Naive thymus-derived CD4-positive, alpha-beta T cell (primary cell): ENCODE results near the gene CELA3A. TPM values are rescaled to one million over a fixed set of nuclear protein-coding genes. Genes with fewer than 3 reads are reported as not detected.
"Not testable (repeated sequence)": the region's sequence is repeated elsewhere in the genome, so short reads cannot be mapped to it uniquely, and the experiment has no call there.

Experiments
- ATAC-seq: fragments of 150-1000 bp; cut with Tn5 transposase; 2 replicates; pipeline ENCODE4 v1.10.0; 2021; ENCODE audit warnings: mild to moderate bottlenecking, moderate library complexity
- CTCF ChIA-PET: fragments of 350-600 bp; sonication (Branson Sonifier 250); formaldehyde crosslinking; loops from one replicate; lab custom pipeline; 2021; ENCODE audit warnings: antibody characterized with exemption; lab: Charles Lee
- POLR2A ChIA-PET: fragments of 350-600 bp; sonication (Branson Sonifier 250); formaldehyde crosslinking; loops from one replicate; lab custom pipeline; 2021; ENCODE audit warnings: antibody characterized with exemption, inconsistent platforms; lab: Charles Lee
- DNase-seq, 9 donors: peaks; one replicate each; pipeline versions ENCODE4 v3.0.0 to v3.0.0-alpha.2; 2020 to 2022; ENCODE audit warnings: mixed read lengths in 1 of 9
- H3K27ac ChIP-seq: one replicate; pipeline ENCODE4 v1.7.0; 2013; ENCODE audit warnings: mild to moderate bottlenecking, low read depth, low read length, moderate library complexity
- H3K27me3 ChIP-seq, 2 donors: one replicate each; pipeline ENCODE4 v1.7.0; 2013; ENCODE audit warnings: low read length in 2 of 2, mild to moderate bottlenecking in 2 of 2, moderate library complexity in 2 of 2; ENCODE audit not compliant: control insufficient read depth in 2 of 2, insufficient read depth in 2 of 2
- H3K36me3 ChIP-seq, 3 experiments: 1 replicate in 2 of 3; 2 replicates in 1 of 3; pipeline ENCODE4 v1.7.0; 2013; ENCODE audit warnings: low read length in 3 of 3, mild to moderate bottlenecking in 3 of 3, moderate library complexity in 1 of 3; ENCODE audit not compliant: insufficient read depth in 3 of 3, control insufficient read depth in 2 of 3
- H3K4me1 ChIP-seq, 2 donors: one replicate each; pipeline ENCODE4 v1.7.0; 2013; ENCODE audit warnings: low read length in 2 of 2, mild to moderate bottlenecking in 2 of 2, moderate library complexity in 1 of 2; ENCODE audit not compliant: control insufficient read depth in 2 of 2, insufficient read depth in 2 of 2
- H3K4me3 ChIP-seq: 2 replicates; pipeline ENCODE4 v1.7.0; 2013; ENCODE audit warnings: mild to moderate bottlenecking, low read length
- H3K9me3 ChIP-seq, 3 experiments: 1 replicate in 2 of 3; 2 replicates in 1 of 3; pipeline ENCODE4 v1.7.0; 2013; ENCODE audit warnings: low read length in 3 of 3; ENCODE audit not compliant: control insufficient read depth in 2 of 3
- H3K27ac Mint-ChIP-seq, 9 donors: one replicate each; pipeline ENCODE4 v1.8.0; 2020 to 2022; ENCODE audit warnings: mixed read lengths in 9 of 9, mild to moderate bottlenecking in 8 of 9, moderate library complexity in 5 of 9, inconsistent platforms in 2 of 9
- H3K27me3 Mint-ChIP-seq, 5 donors: one replicate each; pipeline ENCODE4 v1.8.0; 2021 to 2022; ENCODE audit warnings: mixed read lengths in 5 of 5, mild to moderate bottlenecking in 1 of 5
- H3K36me3 Mint-ChIP-seq, 5 donors: one replicate each; pipeline ENCODE4 v1.8.0; 2020 to 2022; ENCODE audit warnings: mixed read lengths in 5 of 5, mild to moderate bottlenecking in 3 of 5, inconsistent platforms in 1 of 5
- H3K4me1 Mint-ChIP-seq, 7 donors: one replicate each; pipeline ENCODE4 v1.8.0; 2020 to 2022; ENCODE audit warnings: mixed read lengths in 7 of 7, mild to moderate bottlenecking in 3 of 7, inconsistent platforms in 1 of 7
- H3K4me3 Mint-ChIP-seq, 10 donors: one replicate each; pipeline ENCODE4 v1.8.0; 2020 to 2022; ENCODE audit warnings: mild to moderate bottlenecking in 10 of 10, mixed read lengths in 10 of 10, moderate library complexity in 6 of 10, inconsistent platforms in 2 of 10
- H3K9me3 Mint-ChIP-seq, 11 donors: one replicate each; pipeline ENCODE4 v1.8.0; 2020 to 2022; ENCODE audit warnings: mixed read lengths in 11 of 11, mild to moderate bottlenecking in 4 of 11, inconsistent platforms in 1 of 11, moderate library complexity in 1 of 11
- intact Hi-C, 2 donors: fragments of 100-400 bp; cut with micrococcal nuclease; formaldehyde crosslinking; loops; one replicate each; pipeline ENCODE4 v1.15.1; 2023
- polyA plus RNA-seq, 2 donors: library from polyadenylated mRNA; unstranded; fragments of 300-500 nt; fragmentation: Illumina TruSeq; gene quantifications; one replicate each; pipeline ENCODE4 v1.2.3, GENCODE V29; 2021
- total RNA-seq, 6 experiments: library from RNA in 5 of 6; stranded (reverse) in 5 of 6; gene quantifications; 1 replicate in 5 of 6; 2 replicates in 1 of 6; pipeline ENCODE4 v1.2.3 and lab custom pipeline; 2021 to 2026

CELA3A gene
- total and polyA plus RNA-seq, 7 experiments from 2014 or later, result not detected

DNA sequence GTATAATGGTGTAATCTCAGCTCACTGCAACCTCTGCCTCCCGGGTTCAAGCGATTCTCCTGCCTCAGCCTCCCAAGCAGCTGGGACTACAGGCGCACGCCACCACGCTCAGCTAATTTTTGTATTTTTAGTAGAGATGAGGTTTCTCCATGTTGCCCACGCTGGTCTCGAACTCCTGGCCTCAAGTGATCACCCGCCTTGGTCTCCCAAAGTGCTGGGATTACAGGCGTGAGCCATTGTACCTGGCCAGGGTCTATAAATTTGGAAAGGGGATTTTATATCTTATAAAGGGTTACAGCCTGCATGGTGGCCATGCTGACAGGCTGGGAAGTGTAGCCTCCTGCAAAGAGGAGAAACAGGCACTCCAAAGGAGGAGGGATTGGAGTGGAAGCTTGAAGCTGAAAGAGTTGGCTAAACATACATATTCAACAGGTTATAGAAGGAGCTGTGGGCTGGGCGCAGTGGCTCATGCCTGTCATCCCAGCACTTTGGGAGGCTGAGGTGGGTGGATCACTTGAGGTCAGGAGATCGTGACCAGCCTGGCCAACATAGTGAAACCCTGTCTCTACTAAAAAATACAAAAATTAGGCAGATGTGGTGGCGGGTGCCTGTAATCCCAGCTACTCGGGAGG, 13.2 kb downstream of the CELA3A start:
- H3K4me3 Mint-ChIP-seq, POLR2A ChIA-PET, H3K9me3 Mint-ChIP-seq, H3K27ac ChIP-seq, H3K27me3 ChIP-seq, DNase-seq, H3K9me3 ChIP-seq, intact Hi-C loops, ATAC-seq, H3K27me3 Mint-ChIP-seq, H3K4me3 ChIP-seq, H3K36me3 Mint-ChIP-seq, H3K36me3 ChIP-seq: not testable (repeated sequence)
- CTCF ChIA-PET, result interaction anchor here (0.6 kb wide), 1 partner anchor 287 kb away, joined by 4 read pairs; no protein-coding TSS in a partner anchor
- peaks cover 12 to 14% of the 10 kb centered on the region in 2 donors for H3K4me1 ChIP-seq
- Mint-ChIP-seq H3K4me1 (peaks cover 11 to 16% (median 14%) of the 10 kb centered on the region in 7 donors), H3K27ac (peak overlapping the region in 3 of 9 donors; percentile 3 to 76 (median 45))

DNA sequence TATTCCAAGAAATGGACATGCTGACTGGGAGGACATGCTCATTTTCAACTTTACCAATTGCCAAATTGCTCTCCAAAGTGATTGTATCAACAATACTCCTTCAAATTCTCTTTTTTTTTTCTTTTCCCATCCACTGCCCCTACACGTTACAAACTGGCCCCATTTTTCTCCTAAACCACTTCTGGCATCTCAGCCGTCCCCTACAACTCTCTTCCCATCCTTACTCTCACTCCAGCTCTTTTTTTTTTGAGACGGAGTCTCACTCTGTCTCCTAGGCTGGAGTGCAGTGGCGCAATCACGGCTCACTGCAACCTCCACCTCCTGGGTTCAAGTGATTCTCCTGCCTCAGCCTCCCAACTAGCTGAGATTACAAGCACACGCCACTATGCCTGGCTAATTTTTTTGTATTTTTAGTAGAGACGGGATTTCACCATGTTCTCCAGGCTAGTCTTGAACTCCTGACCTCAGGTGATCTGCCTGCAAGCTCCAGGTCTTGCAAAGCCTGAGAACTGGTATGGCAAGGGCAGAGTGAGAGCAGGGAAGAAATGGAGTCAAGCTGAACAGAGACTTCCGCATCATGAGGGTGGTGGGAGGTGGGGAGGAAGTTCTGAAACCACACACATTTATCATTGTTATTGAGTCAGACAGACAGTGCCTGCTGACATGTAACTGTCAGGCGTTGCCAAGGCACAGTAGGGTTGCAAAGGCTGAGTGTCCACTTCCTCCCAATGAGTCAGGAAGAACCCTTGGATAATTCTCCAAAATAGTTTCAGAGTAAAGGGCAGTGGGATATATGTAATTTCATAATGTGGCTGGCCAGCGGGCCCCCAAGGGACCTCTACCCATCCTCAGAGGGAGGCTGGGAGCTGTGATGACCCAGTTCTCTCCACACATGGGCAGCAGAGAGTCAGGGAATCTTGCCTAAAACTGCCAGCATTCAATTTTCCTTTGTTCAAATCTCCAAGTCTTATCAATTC, 17.4 kb downstream of the CELA3A start:
- peaks cover 20 to 32% (median 30%) of the 10 kb centered on the region in 7 donors for H3K4me1 Mint-ChIP-seq

GRCh38 chr1:22021061-22021460, 19.6 kb downstream of the CELA3A start:
- intact Hi-C loops, result loop anchor here in 1 of 2 donors (5.0 to 10.0 kb wide), 3 partner anchors 59 to 844 kb away; partner anchors contain the start of genes ECE1 and EIF4G3
- H3K36me3 ChIP-seq, result peaks cover 0 to 4% (median 0%) of the 10 kb centered on the region in 3 experiments
- H3K4me3 ChIP-seq, result no peak overlapping the region
- ChIA-PET POLR2A (interaction anchor here (0.6 to 25.0 kb wide), 2 partner anchors 34 to 238 kb away, joined by 3 to 774 read pairs; partner anchors contain the start of gene CDC42), CTCF (interaction anchor here (0.6 to 5.3 kb wide), 2 partner anchors 33 to 323 kb away, joined by 3 to 56 read pairs; partner anchors contain the start of gene CDC42)
- H3K27me3 ChIP-seq, result no peaks in the 10 kb centered on the region
- H3K4me1 ChIP-seq, result peaks cover 26 to 32% of the 10 kb centered on the region in 2 donors
- Mint-ChIP-seq H3K4me3 (peak overlapping the region in 2 of 10 donors; percentile 14 to 22), H3K9me3 (peaks cover 0 to 3% (median 0%) of the 10 kb centered on the region in 11 donors), H3K36me3 (peaks cover 2 to 6% (median 3%) of the 10 kb centered on the region in 5 donors), H3K27me3 (no peaks in the 10 kb centered on the region), H3K4me1 (peaks cover 28 to 48% (median 41%) of the 10 kb centered on the region in 7 donors), H3K27ac (peak overlapping the region in 5 of 9 donors; percentile 23 to 84 (median 45))
- H3K27ac ChIP-seq, result no peak overlapping the region
- ATAC-seq (no peak), DNase-seq (no peak)
- H3K9me3 ChIP-seq, result no peaks in the 10 kb centered on the region

More for the DNA sequence above, 17.4 kb downstream of the CELA3A start:
- H3K4me1 ChIP-seq, result peaks cover 22 to 27% of the 10 kb centered on the region in 2 donors
- H3K4me3 Mint-ChIP-seq, result peak overlapping the region; percentile 44 to 77 (median 66)
- POLR2A ChIA-PET, result interaction anchor here (0.5 to 1.4 kb wide), 5 partner anchors 13 to 69 kb away, joined by 3 to 16 read pairs (median 3); partner anchors contain the start of gene CDC42
- intact Hi-C loops, result loop anchor here (1.0 kb wide), 3 partner anchors 33 to 86 kb away; partner anchors contain the start of gene CDC42 (in 1 of the 2)
- no peak overlapping the region for H3K4me3 ChIP-seq
- no peaks in the 10 kb centered on the region for H3K9me3 Mint-ChIP-seq
- no peaks in the 10 kb centered on the region for H3K36me3 Mint-ChIP-seq
- H3K27ac ChIP-seq, result peak overlapping the region; percentile 47
- no peaks in the 10 kb centered on the region for H3K27me3 ChIP-seq
- peak overlapping the region; percentile 83 to 99 (median 95) for H3K27ac Mint-ChIP-seq
- peak; percentile 96 for ATAC-seq
- H3K9me3 ChIP-seq, result no peaks in the 10 kb centered on the region
- H3K36me3 ChIP-seq, result no peaks in the 10 kb centered on the region
- H3K27me3 Mint-ChIP-seq, result peaks cover 0 to 3% (median 0%) of the 10 kb centered on the region in 5 donors
- CTCF ChIA-PET, result interaction anchor here (0.6 to 0.9 kb wide), 5 partner anchors 35 to 175 kb away, joined by 3 to 4 read pairs (median 4); no protein-coding TSS in a partner anchor
- peak; percentile 31 to 86 (median 68) for DNase-seq

GRCh38 chr1:22024485-22025367, 23.3 kb downstream of the CELA3A start:
- peaks cover 0 to 4% (median 0%) of the 10 kb centered on the region in 11 donors for H3K9me3 Mint-ChIP-seq
- peak overlapping the region; percentile 89 to 97 (median 94) for H3K4me3 Mint-ChIP-seq
- H3K36me3 Mint-ChIP-seq, result peaks cover 7 to 9% (median 8%) of the 10 kb centered on the region in 5 donors
- ChIA-PET POLR2A (interaction anchor here (0.7 to 25.0 kb wide), 22 partner anchors 9 to 700 kb away, joined by 3 to 774 read pairs (median 4); partner anchors contain the start of genes CDC42 and USP48), CTCF (interaction anchor here (0.6 to 5.3 kb wide), 12 partner anchors 7 to 80 kb away, joined by 3 to 56 read pairs (median 6); partner anchors contain the start of gene CDC42)
- intact Hi-C loops, result loop anchor here (1.0 to 10.0 kb wide), 12 partner anchors 15 to 847 kb away; partner anchors contain the start of genes USP48 (in 2 of the 2), CDC42 (in 1 of the 2), ECE1 (in 1 of the 2) and EIF4G3 (in 1 of the 2)
- H3K4me1 Mint-ChIP-seq, result peaks cover 28 to 68% (median 51%) of the 10 kb centered on the region in 7 donors
- ATAC-seq (peak; percentile 79), DNase-seq (peak; percentile 55 to 92 (median 85))
- no peaks in the 10 kb centered on the region for H3K27me3 ChIP-seq
- H3K4me1 ChIP-seq, result peaks cover 22 to 23% of the 10 kb centered on the region in 2 donors
- peak overlapping the region; percentile 91 for H3K4me3 ChIP-seq
- peak overlapping the region; percentile 95 to 100 (median 98) for H3K27ac Mint-ChIP-seq
- H3K27ac ChIP-seq, result peak overlapping the region; percentile 99
- no peaks in the 10 kb centered on the region for H3K9me3 ChIP-seq
- H3K36me3 ChIP-seq, result peaks cover 0 to 4% (median 0%) of the 10 kb centered on the region in 3 experiments
- H3K27me3 Mint-ChIP-seq, result no peaks in the 10 kb centered on the region

DNA sequence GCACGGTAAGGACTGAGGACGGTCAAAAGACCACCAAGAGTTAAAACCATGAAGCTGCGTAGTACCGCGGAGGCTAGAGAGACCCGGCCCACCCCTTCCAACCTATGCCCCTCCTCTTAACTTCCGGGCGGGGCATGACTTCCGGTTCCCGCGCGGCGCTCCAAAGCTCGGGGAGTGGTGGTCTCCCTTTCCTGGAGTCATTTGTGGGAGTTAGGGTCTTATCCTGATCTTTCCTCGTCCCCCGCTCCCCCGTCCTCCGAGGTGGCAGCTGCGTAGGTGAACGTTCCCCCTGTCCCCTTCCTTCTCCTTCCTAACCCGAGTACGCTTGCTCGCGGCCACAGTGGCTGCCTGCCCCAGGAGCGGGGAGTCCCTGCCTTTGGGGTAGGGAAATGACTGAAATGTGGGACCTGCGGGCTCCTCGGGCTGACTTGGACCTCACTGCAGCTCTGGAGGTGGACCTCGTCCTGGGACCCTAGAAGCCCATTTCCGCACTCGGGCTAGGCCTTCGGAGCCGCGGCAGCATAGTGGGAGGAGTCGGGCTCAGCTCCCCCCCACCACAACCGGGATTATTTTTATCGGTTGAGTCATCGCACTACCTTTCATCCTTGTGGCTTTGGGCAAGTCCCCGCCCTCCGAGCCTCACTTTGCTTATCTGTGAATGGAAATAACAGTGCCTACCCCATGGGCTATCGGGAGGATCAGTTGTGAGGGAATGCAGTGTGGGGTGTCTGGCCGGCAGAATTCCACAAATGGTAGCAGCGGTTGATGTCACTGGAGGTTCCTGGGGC, 24.1 kb downstream of the CELA3A start:
- Mint-ChIP-seq H3K36me3 (peaks cover 7 to 9% (median 8%) of the 10 kb centered on the region in 5 donors), H3K9me3 (peaks cover 0 to 4% (median 0%) of the 10 kb centered on the region in 11 donors), H3K27me3 (no peaks in the 10 kb centered on the region), H3K4me3 (peak overlapping the region; percentile 89 to 97 (median 94)), H3K27ac (peak overlapping the region; percentile 95 to 100 (median 98)), H3K4me1 (peaks cover 33 to 76% (median 59%) of the 10 kb centered on the region in 7 donors)
- peaks cover 0 to 4% (median 0%) of the 10 kb centered on the region in 3 experiments for H3K36me3 ChIP-seq
- no peaks in the 10 kb centered on the region for H3K27me3 ChIP-seq
- H3K4me3 ChIP-seq, result peak overlapping the region; percentile 91
- H3K4me1 ChIP-seq, result peaks cover 23 to 28% of the 10 kb centered on the region in 2 donors
- DNase-seq, result peak; percentile 68 to 94 (median 89)
- ChIA-PET POLR2A (interaction anchor here (0.7 to 25.0 kb wide), 18 partner anchors 10 to 700 kb away, joined by 3 to 774 read pairs (median 6); partner anchors contain the start of genes CDC42 and USP48), CTCF (interaction anchor here (0.6 to 5.3 kb wide), 7 partner anchors 9 to 68 kb away, joined by 3 to 56 read pairs (median 11); partner anchors contain the start of gene CDC42)
- peak overlapping the region; percentile 99 for H3K27ac ChIP-seq
- peak; percentile 83 for ATAC-seq
- no peaks in the 10 kb centered on the region for H3K9me3 ChIP-seq
- intact Hi-C loops, result loop anchor here (1.0 to 10.0 kb wide), 10 partner anchors 14 to 731 kb away; partner anchors contain the start of genes USP48 (in 2 of the 2), CDC42 (in 1 of the 2) and ECE1 (in 1 of the 2)
